Activated gamma-delta T cell treated with anti-CD3 and anti-CD28 coated beads, Interleukin-2, amount 50 U/mL, for 16 hours (primary cell): ENCODE data around the gene HNRNPA2B1.
"Not testable (repeated sequence)": the region's sequence is repeated elsewhere in the genome, so short reads cannot be mapped to it uniquely, and the experiment has no call there.

Source experiments
- DNase-seq: peaks from one replicate; pipeline ENCODE4 v3.0.0-alpha.2; 2020; ENCODE audit warnings: low read depth

The HNRNPA2B1 gene

DNA sequence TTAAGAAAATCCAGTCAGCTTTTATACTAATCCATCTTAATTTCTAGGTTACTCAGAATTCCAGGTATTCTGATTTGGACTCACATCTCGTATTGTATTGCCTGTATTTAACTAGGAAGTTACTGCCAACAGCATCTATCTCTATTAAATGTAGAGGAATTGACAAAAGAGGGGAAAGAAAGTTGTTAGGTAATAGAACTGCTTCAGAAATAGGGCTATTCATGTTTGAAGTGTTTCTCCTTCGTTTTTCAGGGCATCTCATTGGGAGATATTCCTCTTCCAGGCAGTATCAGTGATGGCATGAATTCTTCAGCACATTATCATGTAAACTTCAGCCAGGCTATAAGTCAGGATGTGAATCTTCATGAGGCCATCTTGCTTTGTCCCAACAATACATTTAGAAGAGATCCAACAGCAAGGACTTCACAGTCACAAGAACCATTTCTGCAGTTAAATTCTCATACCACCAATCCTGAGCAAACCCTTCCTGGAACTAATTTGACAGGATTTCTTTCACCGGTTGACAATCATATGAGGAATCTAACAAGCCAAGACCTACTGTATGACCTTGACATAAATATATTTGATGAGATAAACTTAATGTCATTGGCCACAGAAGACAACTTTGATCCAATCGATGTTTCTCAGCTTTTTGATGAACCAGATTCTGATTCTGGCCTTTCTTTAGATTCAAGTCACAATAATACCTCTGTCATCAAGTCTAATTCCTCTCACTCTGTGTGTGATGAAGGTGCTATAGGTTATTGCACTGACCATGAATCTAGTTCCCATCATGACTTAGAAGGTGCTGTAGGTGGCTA lies 16.1 kb downstream of the HNRNPA2B1 start:
- DNase-seq: not testable (repeated sequence)

DNA sequence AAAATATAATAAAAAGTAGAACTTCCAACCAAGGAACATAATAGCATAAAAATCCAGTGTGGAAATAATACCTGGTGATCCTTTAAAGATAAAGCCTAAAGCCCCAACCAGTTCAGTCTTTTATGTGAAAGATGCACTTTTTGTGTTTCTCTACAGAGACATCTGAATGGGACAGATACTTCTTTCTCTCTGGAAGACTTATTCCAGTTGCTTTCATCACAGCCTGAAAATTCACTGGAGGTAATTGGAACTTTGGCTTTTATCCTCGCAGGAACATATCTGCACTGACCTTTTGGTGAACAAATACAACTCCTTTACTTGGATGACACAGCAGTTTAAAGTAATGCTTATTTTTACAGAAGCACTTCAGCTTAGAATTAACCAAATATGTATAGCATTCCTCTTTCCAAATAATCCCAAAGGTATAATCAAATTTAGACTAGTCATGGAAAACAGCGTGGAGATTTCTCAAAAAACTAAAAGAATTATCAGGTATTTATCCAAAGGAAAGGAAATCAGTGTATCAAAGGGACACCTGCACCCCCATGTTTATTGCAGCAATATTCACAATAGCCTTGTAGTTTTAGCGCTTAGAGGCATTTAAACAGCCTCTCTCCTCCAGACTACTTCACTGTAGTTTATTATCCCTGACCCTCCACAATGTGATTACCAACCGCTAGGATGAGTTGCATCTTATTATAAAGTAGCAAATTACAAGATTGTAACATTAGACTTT lies 16.8 kb downstream of the HNRNPA2B1 start:
- no peak for DNase-seq

DNA sequence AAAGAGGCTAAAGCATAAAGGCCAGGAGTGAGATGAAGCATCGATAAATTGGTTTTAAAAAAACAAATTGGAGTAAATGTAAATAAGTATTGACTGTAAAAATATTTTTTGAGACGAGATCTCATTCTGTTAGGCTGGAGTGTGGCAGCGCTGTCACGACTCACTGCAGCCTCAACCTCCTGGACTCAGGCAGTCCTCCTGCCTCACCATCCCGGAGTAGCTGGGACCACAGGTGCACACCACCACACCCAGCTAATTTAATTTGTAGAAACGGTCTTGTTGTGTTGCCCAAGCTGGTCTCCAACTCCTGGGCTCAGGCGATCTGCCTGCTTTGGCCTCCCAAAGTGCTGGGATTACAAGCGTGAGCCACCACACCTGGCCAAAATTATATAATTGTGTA lies 17.8 kb downstream of the HNRNPA2B1 start:
- no peak for DNase-seq

DNA sequence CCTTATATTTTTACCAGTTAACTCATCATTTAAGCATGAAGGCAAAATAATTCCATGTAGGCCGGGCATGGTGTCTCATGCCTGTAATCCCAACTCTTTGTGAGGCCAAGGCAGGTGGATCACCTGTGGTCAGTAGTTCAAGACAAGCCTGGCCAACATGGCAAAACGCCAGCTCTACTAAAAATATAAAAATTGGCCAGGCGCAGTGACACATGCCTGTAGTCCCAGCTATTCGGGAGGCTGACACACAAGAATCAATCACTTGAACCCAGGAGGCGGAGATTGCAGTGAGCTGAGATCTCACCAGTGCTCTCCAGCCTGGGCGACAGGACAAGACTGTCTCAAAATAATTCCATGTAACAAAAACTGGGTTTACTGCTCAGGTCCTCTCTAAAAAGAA lies 18.3 kb downstream of the HNRNPA2B1 start:
- no peak for DNase-seq

DNA sequence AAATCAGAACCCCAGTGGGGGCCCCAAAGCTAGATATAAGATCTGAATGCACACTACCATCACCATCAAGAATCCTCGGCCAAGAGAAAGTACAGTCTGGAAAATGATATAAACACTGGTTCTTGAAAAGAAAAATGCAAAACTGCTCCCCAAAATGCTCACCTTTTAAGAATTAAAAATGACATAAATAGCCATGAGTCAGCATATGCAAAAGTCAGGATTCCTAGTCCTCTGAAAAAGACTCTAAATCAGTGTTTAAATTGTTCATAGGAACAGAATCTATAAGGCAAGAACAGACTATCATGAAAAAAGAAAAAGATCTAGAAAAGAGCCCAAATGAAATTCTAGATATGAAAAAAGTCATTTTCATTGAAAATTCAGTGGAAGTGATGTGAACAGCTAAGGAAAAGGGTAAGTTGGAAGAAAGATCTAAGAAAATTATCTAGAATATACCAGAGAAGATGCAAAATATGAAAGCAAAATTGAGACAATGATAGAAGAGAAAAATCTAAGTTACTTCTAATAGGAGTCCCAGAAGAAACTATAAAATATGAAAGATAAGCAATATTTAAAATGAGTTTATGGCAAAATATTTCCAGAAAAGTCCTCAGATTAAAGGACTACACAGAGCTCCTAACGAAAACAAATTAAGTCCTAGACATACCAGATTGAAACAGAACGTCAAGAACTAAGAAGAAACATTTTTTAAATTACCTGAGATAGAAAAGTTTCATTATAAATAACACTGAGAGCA lies 18.9 kb downstream of the HNRNPA2B1 start:
- no peak for DNase-seq

DNA sequence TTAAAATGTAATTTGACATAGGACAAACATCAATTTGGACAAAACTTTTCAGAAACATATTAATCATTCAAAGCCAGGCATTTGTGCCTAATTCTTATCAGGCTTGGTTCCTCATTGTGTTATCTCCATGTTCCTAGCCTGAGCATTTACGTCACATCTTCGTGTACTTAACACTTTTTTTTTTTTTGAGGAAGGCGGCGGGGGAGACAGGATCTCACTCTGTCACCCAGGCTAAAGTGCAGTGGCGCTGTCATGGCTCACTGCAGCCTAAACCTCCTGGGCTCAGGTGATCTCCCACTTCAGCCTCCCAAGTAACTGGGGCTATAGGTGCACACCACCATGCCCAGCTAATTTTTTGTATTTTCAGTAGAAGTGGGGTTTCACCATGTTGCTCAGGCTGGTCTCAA lies 19.8 kb downstream of the HNRNPA2B1 start:
- DNase-seq: no peak

DNA sequence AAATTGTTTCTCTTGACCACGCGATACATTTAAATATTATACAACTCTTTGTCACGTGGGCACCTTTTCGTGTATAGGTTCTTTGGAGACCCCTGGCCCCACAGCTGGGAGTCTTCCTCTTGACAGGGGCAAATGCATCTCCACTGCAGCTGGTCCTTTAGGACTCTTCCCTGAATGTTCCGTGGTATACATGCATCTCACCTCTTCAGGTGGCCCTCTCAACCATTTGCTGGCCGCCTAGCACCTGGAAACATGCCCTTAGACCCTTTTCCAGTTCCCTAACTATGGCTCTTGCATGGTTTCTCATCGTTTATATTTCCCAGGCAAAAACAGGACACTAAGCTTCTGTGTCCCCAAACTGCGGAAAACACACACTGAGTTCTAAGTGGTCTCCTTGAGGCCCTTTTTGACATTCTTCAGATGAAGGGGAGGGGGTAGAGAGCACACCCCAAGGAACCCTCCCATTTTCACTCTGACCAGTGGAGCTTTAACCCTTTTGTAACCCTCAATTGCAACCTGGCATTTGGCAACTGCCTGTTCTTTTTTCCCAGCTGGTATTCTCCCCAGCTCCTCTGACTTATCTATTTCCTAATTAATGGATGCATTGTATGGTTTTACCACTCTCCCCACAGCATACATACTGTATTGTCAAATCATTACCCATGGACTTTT lies 20.6 kb downstream of the HNRNPA2B1 start:
- DNase-seq: no peak

DNA sequence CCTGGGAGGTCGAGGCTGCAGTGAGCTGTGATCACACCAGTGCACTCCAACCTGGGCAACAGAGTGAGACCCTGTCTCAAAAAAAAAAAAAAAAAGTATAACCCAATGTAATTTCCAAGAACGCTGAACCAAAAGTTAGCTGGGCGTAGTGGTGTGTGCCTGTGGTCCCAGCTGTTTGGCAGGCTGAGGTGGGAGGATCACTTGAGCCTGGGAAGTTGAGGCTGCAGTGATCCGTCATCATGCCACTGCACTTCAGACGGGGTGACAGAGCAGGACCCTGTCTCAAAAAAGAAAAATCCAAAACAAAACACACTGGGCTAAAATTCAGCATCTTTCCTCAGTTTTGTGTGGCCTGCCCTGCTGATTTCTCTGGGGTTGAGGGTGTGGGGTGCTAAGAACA lies 21.1 kb downstream of the HNRNPA2B1 start:
- DNase-seq: no peak

DNA sequence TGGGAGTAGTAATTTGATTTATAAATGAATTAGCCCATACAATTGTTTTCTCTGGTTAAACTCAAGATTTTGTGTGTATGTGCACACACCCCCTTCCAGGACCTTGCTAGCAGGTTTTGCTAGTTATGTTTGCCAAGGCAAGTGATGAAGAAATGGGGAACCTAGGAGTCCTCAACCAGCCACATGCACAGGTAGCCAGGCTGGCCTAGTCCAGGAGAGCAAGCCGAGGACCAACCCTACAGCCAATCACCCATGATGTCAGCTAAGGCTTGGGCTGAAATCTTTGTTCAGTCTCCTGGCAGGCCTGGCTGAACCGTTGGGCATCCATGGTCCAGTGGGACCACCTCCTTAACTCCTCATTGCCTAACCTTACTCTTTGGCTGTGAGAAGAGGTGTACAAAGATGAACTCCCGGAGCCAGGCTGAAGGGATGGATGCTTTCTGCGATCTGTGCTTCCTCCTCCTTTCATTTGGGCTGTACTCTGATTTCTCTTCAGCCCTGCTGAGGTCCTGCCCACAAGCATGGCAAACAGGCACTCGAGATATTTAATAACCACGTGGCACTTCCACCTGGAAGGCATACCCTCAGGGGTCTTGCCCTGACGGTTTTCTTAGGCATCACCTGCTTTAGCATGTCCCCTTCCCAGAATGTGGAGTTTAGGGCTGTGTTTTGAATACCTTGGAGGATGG lies 22.1 kb downstream of the HNRNPA2B1 start:
- DNase-seq: no peak

DNA sequence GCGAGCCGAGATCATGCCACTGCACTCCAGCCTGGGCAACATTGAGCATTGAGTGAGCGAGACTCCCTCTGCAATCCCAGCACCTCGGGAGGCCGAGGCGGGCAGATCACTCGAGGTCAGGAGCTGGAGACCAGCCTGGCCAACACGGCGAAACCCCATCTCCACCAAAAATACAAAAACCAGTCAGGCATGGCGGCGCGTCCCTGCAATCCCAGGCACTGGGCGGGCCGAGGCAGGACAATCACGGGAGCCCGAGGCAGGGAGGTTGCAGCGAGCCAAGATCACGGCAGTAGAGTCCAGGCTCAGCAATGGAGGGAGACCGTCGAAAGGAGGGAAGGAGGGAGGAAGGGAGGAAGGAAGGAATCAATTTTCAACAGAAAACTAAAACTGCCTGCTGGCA lies 23.3 kb downstream of the HNRNPA2B1 start:
- DNase-seq: not testable (repeated sequence)

DNA sequence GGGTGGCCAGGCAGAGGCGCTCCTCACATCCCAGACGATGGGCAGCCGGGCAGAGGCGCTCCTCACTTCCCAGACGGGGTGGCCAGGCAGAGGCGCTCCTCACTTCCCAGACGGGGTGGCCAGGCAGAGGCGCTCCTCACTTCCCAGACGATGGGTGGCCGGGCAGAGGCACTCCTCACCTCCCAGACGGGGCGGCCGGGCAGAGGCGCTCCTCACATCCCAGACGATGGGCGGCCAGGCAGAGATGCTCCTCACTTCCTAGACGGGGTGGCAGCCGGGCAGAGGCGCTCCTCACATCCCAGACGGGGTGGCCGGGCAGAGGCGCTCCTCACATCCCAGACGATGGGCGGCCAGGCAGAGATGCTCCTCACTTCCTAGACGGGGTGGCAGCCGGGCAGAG lies 23.9 kb downstream of the HNRNPA2B1 start:
- not testable (repeated sequence) for DNase-seq

DNA sequence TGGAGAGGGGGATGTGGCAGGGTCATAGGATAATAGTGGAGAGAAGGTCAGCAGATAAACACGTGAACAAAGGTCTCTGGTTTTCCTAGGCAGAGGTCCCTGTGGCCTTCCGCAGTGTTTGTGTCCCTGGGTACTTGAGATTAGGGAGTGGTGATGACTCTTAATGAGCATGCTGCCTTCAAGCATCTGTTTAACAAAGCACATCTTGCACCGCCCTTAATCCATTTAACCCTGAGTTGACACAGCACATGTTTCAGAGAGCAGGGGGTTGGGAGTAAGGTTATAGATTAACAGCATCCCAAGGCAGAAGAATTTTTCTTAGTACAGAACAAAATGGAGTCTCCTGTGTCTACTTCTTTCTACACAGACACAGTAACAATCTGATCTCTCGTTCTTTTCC lies 24.6 kb downstream of the HNRNPA2B1 start:
- DNase-seq: not testable (repeated sequence)

DNA sequence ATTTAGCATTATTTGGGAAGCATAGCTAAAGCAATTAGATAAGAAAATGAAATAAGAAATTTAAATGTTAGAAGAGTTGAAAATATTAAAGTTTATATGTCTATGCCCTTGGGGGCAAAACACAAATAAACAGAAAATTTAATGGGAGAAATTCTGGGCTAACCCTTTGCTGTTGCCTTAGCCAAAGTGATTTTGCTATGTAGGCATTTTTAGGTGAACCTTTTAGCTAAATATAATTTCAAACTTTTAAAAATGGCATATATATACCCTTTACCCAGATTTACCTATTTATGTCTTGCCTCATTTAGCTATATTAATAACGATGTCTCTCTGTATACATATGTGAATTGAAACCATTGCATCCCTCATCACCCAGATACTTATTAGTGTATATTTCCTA lies 28.5 kb downstream of the HNRNPA2B1 start:
- DNase-seq: no peak

DNA sequence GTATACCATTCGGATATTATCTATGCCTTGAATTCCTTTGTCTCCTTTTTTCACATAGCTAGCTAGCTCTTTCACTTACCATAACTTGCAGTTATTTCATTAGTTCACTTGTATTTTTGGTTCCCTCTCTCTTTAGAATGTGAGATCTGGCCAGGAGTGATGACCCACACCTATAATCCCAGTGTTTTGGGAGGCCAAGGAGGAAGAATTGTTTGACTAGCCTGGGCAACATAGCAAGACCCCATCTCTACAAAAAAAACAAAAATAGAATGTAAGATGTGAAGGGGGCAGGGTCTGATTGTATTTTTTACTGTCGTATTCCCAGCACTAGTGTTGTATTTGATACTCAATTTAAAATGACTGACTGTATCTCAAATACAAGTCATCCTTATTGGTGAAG lies 28.9 kb downstream of the HNRNPA2B1 start:
- no peak for DNase-seq

DNA sequence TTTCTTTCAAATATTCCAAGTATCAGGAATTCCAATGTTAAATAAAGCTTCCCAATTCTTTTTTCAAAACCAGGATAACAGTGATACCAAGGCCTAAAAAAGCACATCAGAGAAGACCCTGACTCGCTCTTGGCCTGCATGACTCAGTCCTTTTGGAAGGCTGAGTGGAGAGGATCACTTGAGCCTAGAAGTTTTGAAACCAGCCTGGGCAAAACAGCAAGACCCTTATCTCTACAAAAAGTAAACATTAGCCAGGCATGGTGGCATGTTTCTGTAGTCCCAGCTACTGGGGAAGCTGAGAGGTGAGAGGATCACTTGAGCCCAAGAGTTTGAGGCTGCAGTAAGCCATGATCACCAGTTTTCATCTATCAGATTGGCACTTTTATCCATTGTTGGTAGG lies 29.9 kb downstream of the HNRNPA2B1 start:
- DNase-seq: no peak

DNA sequence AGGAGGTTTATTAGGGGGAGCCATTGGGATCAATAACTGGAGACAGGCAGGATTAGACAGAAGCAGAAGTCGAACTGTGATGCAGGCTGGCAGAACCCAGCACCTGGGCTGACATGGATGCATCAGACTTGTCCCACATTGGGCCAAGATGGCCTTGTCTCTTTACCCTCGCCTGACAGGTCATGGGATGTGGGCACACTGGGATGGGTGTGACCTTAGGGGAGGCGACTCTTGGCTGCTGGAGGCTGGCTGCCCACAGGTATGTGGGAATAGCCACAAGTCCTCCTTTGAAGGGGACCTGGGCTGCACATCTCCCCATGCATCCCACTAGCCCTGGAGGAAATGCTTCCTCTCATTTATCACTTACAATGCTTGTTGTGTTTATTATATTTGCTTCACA lies 31.3 kb downstream of the HNRNPA2B1 start:
- no peak for DNase-seq

DNA sequence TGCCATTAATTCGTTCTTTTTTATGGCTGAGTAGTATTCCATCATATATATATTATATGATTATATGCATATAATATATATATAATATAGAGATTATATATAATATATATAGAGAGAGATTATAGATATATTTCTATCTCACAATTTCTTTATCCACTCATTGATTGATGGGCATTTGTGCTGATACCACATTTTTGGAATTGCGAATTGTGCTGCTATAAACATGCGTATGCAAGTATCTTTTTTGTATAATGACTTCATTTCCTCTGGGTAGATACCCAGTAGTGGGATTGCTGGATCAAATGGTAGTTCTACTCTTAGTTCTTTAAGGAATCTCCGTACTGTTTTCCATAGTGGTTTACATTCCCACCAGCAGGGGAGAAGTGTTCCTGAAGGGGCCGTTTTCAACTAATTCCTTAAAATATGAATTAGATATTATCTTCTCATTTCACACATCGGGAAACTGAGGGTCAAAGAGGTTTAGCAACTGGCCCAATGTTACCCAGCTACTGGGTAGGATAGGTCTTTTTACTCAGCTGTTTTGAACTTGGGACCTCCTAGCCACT lies 32.0 kb downstream of the HNRNPA2B1 start:
- DNase-seq: no peak

DNA sequence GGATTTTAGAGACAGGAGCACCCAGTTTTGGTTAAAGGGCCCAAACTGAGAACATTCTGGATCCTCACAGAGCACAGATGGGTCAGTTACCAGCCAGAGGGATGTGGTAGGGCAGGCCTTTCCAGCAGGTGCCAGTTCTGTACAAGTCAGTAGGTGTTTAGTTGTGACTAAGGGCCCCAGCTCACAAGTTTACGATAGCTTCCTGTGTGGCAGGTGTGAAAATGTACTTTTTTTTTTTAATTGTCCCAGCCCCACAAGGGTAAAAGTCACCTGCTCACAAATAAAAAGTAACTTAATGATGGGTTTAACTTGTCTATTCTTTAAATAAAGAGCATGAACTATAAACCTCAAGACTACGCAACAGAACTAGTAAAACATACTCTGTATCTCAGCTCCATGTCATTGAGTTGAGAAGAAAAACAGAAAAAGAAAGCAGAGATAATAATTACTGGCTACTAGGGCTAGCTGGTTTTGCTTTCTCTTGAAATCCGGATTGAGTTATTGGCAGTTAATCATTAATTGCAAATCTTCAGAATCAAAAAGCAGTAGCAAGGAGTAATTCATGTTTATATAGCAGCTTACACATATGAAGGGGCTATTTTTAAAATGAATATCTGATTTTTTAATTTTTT lies 33.1 kb downstream of the HNRNPA2B1 start:
- no peak for DNase-seq

DNA sequence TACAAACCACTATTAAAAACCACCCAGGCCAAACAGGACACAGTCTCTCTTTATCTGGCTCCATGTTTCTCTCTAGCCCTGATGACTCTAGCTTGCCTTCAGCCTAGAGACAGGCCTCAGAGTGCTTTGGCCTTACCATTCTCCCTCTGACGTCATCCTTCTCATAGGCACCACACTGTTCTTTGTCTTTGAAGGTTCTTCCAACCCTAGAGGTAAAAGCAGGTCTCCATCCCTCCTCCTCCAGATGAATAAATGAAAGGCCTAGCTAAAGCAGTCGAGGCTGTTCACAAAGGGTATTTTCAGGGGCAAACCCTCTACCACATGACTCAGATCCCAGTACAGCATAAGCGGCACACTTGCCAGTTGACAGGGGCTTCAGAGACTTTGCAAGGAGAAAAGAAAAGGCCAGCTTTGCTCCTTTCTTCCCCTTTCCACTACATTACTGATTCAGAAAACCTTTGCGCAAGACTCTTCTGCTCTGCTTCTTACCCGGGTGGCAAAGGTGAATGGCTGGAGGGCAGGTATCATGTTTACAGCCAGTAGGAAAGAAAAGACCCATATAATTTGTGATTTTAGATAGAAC lies 33.8 kb downstream of the HNRNPA2B1 start:
- DNase-seq: no peak

DNA sequence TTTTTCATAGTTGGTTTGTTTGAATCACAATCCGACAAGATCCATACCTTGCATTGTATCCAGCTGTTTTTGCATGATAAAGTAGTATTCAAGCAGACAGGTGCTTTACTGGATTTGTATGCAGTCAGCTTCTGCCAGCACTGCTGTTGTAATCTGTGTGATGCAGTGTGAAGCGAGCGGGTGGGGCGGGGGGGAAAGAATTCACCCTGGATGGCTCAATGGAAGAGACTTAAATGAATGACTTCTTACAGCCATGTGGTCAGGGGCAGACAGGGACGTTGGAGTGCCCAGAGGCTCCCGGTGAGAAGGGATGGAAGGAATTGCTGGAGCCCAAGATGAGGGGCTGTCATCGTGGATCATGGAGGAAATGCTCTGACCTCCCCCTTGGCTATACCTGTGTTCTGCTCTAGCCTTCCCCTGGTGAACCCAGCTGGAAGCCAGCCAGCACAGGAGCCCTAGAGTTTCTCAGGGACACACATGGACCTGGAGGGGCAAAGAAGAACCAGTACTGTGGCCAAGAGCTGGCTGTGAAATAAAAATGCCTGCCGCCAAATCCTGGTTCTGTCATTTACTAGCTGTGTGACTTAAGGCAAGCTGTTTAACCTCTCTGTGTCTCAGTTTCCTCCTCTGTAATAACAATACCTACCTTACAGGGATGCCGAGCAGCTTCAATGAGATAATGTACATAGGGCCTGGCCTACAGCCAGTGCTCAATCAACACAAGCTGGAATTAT lies 34.4 kb downstream of the HNRNPA2B1 start:
- no peak for DNase-seq
